ENCODE data around the gene CNTN6.

GRCh38 chr3:1068985-1069384 is 23.8 kb upstream of the CNTN6 start:
- no peak for TF ChIP-seq PHF5A (CRISPR knock-in tag; IDR thresholded peaks at IDR 0.05; ENCODE audit: low read depth, unreplicated experiment)
- no peak for TF ChIP-seq YY1 (IDR thresholded peaks at IDR 0.05; ENCODE audit: insufficient read depth, insufficient replicate concordance, low read depth, low read length)
- no peak for TF ChIP-seq ZNF274 (CRISPR knock-in tag; IDR thresholded peaks at IDR 0.05)
- TF ChIP-seq, protein P1, sequence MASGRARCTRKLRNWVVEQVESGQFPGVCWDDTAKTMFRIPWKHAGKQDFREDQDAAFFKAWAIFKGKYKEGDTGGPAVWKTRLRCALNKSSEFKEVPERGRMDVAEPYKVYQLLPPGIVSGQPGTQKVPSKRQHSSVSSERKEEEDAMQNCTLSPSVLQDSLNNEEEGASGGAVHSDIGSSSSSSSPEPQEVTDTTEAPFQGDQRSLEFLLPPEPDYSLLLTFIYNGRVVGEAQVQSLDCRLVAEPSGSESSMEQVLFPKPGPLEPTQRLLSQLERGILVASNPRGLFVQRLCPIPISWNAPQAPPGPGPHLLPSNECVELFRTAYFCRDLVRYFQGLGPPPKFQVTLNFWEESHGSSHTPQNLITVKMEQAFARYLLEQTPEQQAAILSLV (CRISPR knock-in tag; IDR thresholded peaks at IDR 0.05; ENCODE audit: borderline replicate concordance) = no peak
- no peak for TF ChIP-seq ZC3H4 (CRISPR knock-in tag; IDR thresholded peaks at IDR 0.05; ENCODE audit: borderline replicate concordance)
